Amniotic epithelial cell (primary cell): ENCODE measurements around the gene NPLOC4.
"Not testable (repeated sequence)": the region's sequence is repeated elsewhere in the genome, so short reads cannot be mapped to it uniquely, and the experiment has no call there.

ENCODE experiments used
- DNase-seq: peaks from one replicate; pipeline ENCODE4 v3.0.0-alpha.2; 2010; ENCODE audit warnings: low read depth

NPLOC4 gene

GRCh38 chr17:81533339-81534141 is 103.4 kb downstream of the NPLOC4 start:
- DNase-seq = no peak

- no peak for DNase-seq
These were observed 104.2 kb downstream of the NPLOC4 start for GRCh38 chr17:81532490-81533287.

GRCh38 chr17:81531998-81532404 is 104.9 kb downstream of the NPLOC4 start:
- DNase-seq = not testable (repeated sequence)

DNA sequence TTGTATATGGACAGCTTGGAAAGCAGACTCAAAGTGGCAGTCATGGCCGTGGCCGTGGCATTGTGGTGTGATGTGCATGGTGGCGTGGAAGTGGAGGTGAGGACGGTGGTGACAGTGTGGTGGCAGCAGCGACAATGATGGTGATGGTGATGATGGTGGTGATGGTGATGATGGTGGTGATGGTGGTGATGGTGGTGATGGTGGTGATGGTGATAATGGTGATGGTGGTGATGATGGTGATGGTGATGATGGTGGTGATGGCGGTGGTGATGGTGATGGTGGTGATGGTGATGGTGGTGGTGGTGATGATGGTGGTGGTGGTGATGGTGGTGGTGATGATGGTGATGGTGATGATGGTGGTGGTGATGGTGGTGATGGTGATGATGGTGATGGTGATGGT is 105.9 kb downstream of the NPLOC4 start:
- DNase-seq = not testable (repeated sequence)

DNA sequence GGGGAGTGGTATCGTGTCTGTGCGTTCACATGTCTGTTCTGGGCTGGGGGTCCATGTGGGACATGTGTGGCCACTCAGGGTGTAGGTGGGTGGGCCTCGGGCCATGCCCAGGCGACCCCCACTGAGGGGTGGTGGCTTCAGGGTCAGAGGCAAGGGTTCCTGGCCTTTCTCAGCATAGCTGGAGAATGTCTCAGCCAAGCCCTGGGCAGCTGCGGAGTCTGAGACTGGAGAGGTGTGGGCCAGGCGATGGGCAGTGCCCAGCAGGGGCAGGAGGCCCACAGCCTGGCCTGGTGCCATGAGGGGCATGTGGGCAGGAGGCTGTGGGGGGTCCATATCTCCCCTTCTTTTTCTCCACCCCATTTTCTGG is 107.5 kb downstream of the NPLOC4 start:
- no peak for DNase-seq

GRCh38 chr17:81528651-81529436 is 108.1 kb downstream of the NPLOC4 start:
- DNase-seq = no peak

DNA sequence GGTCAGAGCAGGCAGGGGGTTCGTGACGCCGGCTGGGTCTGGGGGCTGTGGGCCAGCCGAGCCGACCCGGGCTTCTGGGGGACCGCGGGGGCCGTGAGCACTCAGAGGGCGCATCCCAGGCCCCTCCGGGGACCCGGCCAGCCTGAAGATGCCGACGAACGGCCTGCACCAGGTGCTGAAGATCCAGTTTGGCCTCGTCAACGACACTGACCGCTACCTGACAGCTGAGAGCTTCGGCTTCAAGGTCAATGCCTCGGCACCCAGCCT is 108.6 kb downstream of the NPLOC4 start:
- no peak for DNase-seq

DNA sequence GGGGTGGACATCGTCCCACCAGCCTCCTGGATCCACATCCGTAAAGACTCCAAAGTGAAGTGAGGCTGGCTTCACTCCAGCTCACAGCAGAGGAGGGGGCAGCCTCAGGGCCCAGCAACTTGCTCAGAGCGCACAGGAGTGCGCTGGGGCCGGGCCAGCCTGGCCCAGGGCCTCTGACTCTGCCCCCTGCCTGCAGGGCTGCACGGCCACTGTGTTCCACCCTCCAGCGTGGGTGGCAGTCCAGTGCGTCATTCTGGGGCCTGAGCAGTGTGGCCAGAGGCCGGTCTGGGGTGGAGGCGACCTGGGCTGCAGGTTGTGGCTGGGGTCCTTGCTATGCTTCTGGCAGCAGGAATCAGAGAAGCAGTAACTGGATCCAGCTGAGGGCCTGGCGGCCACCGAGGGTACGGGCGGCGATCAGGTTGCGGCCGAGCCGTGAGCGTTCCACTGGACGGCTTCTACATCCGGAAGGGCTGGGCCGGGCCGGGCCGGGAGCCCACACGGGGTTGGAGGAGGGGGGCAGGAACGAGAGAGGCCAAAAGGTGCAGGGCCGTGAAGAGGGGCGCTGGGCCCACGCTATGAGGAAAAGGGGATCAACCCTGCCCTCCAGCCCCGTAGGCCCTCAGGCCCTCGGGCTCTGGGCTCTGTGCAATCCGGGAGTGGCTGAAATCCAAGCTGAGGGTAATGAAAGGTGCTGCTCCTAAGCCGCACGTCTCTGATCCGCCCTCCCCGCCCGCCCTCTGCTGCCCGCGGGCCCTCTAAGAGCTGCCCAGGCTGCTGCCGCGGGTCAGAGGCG is 109.1 kb downstream of the NPLOC4 start, which contains the start of gene FSCN2:
Gene FSCN2 (plus strand): TSS at position 787 of the 793 bp plus-strand sequence. CDS start 155 bp downstream, outside the sequence.
- no peak for DNase-seq

DNA sequence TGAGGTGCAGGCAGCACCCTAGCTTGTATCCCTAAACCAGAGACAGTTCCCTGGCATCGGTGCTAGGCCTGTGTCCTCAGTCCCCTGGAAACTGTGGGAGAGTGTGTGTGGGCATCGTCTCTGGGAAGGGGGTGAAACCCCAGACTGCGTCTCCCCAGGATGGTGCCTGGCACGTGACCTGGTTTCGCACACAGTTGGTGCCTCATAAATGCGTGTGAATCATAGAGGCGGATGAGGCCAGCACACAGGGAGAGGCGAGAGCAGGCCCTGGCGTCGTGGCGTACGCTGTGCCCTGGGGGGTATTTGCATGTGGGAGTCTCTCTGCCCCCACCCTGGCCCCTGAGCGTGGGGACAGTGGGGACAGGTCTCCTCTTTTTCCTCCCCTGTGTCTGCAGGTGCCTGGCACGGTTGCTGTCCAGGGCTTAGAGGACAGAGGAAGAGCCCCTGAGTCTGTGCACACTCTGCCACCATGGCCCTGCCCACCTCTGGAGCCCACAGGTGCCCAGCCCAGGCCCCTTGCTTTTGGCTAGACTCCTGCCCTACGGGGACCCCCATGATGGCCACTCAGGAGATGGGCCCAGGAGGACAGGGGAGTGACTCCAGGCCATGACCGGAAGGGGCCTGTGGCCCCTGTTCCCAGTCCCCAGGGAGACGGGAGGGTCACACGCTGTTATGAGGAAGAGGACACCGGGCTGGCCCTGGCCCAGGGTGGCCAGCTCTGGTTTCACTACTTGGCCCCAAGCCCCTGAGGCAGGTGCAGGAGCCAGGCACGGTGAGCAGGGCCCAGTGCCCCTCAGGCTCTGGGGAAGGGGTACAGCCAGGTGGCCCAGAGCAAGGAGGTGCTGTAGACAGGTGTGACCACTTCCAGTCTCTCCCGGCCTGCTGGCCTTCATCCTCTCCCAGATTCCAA is 110.0 kb downstream of the NPLOC4 start:
- no peak for DNase-seq

- DNase-seq = no peak
These were observed 112.1 kb downstream of the NPLOC4 start for GRCh38 chr17:81524865-81525159.

- DNase-seq = no peak
These were observed 112.7 kb downstream of the NPLOC4 start for GRCh38 chr17:81524039-81524864.

GRCh38 chr17:81523402-81524038 is 113.4 kb downstream of the NPLOC4 start:
- no peak for DNase-seq

GRCh38 chr17:81522491-81523401 is 114.2 kb downstream of the NPLOC4 start:
- DNase-seq = peak; percentile 37

- no peak for DNase-seq
These were observed 116.7 kb downstream of the NPLOC4 start for GRCh38 chr17:81520021-81520901.

- no peak for DNase-seq
These were observed 117.5 kb downstream of the NPLOC4 start for GRCh38 chr17:81519284-81520020.

DNA sequence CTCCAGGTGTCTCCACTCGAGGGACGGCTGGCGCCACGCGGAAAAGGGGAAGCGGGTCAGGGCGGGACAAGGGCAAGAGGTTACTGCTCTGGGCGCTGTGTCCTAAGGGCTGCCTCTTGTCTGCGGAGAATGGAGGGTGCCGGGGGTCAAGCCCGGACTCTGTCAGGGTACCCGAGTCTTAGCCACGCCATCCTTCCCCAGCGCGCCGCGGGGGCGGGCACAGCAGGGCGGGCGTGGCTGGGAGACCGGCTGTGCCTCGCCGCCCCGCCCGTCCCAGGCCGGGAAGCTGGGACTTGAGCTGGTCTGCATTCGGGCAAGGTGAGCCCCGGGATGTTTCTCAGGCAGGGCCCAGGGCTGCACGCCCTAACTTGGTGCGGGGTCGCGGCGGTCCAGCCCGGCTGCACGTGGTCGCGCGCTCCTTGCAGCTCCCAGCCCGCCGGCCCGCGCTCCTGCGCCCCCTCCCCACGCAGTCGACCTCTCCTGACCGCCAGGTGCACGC is 118.1 kb downstream of the NPLOC4 start:
- DNase-seq = no peak
